HCT116 (cell line): ENCODE data around the gene DNASE1L3. TPM values are rescaled to one million over a fixed set of nuclear protein-coding genes. Genes with fewer than 3 reads are reported as not detected.

Source experiments
- ATAC-seq: fragments of 200-7000 bp; cut with Tn5 transposase; 2 replicates; pipeline ENCODE4 v1.9.1; 2020; ENCODE audit warnings: mild to moderate bottlenecking, moderate library complexity
- BruUV-seq: library from RNA; stranded (reverse); fragments of 400-500 nt; replicated peaks from 2 replicates; lab custom pipeline; 2021; lab: Mats Ljungman, UMichigan
- CTCF ChIA-PET: fragments of 300-600 bp; sonication (Branson Sonifier 250); formaldehyde crosslinking; loops from one replicate; lab custom pipeline; 2021; ENCODE audit warnings: antibody characterized with exemption; lab: Charles Lee
- POLR2A ChIA-PET: fragments of 300-600, 350-600 bp; sonication (Branson Sonifier 250); formaldehyde crosslinking; loops from one replicate; lab custom pipeline; 2021; ENCODE audit warnings: antibody characterized with exemption; lab: Charles Lee
- RAD21 ChIA-PET, 2 experiments: fragments of 300-600 bp; sonication (Branson Sonifier 250); formaldehyde crosslinking; loops; one replicate each; lab custom pipeline; 2023; ENCODE audit warnings: low total read pairs in 2 of 2; ENCODE audit not compliant: uncharacterized antibody in 2 of 2, unreplicated experiment in 2 of 2, low non-redundant PET in 1 of 2; lab: Charles Lee
- DNase-seq: peaks from one replicate; pipeline ENCODE4 v3.0.0-alpha.2; 2010; ENCODE audit warnings: low read depth, low spot score
- H2AFZ ChIP-seq: fragments of 200-600 bp; shearing (Covaris generic), sonication (generic); 2 replicates; pipeline ENCODE4 v1.6.1; 2017; ENCODE audit warnings: low read depth, mixed run types, mixed read lengths, antibody characterized with exemption, low read length; ENCODE audit not compliant: poor library complexity, severe bottlenecking
- H3K27ac ChIP-seq: 2 replicates; pipeline ENCODE4 v1.5.1; 2012; ENCODE audit warnings: low read depth, low read length
- H3K27me3 ChIP-seq: fragments of 200-600 bp; sonication (generic); 2 replicates; pipeline ENCODE4 v1.6.1; 2016; ENCODE audit warnings: mixed run types, low read length, mixed read lengths; ENCODE audit not compliant: insufficient read depth
- H3K36me3 ChIP-seq, 2 experiments: fragments of 200-500 bp in 1 of 2; fragments of 200-600 bp in 1 of 2; sonication (Bioruptor generic) in 1 of 2; sonication (generic) in 1 of 2; 2 replicates each; pipeline versions ENCODE4 v1.5.1 to v1.6.1; 2014 to 2016; ENCODE audit warnings: low read length in 2 of 2, inconsistent platforms in 1 of 2, mixed read lengths in 1 of 2, mixed run types in 1 of 2; ENCODE audit not compliant: insufficient read depth in 2 of 2, control insufficient read depth in 1 of 2
- H3K4me1 ChIP-seq, 2 experiments: fragments of 200-600 bp in 1 of 2; sonication (generic) in 1 of 2; 2 replicates each; pipeline versions ENCODE4 v1.5.1 to v1.6.1; 2012 to 2017; ENCODE audit warnings: low read length in 2 of 2, inconsistent platforms in 1 of 2, mild to moderate bottlenecking in 1 of 2, mixed read lengths in 1 of 2, mixed run types in 1 of 2, moderate library complexity in 1 of 2; ENCODE audit not compliant: insufficient read depth in 2 of 2, control insufficient read depth in 1 of 2
- H3K4me2 ChIP-seq: fragments of 200-600 bp; sonication (generic); 2 replicates; pipeline ENCODE4 v1.6.1; 2017; ENCODE audit warnings: mixed run types, low read length, mixed read lengths
- H3K4me3 ChIP-seq, 2 experiments: fragments of 200-600 bp in 1 of 2; sonication (generic) in 1 of 2; replicated peaks in 1 of 2; 2 replicates each; pipeline ENCODE4 v1.5.1; 2011 to 2016; ENCODE audit warnings: low read length in 2 of 2, control low read depth in 1 of 2, low read depth in 1 of 2, mild to moderate bottlenecking in 1 of 2, mixed read lengths in 1 of 2, mixed run types in 1 of 2
- H3K79me2 ChIP-seq: fragments of 200-600 bp; sonication (generic); 2 replicates; pipeline ENCODE4 v1.6.1; 2017; ENCODE audit warnings: mild to moderate bottlenecking, mixed run types, low read length, moderate library complexity, mixed read lengths; ENCODE audit not compliant: insufficient read depth
- H3K9ac ChIP-seq: fragments of 200-600 bp; sonication (generic); 2 replicates; pipeline ENCODE4 v1.6.1; 2016; ENCODE audit warnings: low read length, mixed read lengths
- H3K9me2 ChIP-seq: fragments of 200-600 bp; sonication (generic), shearing (Covaris generic); 2 replicates; pipeline ENCODE4 v1.6.1; 2017; ENCODE audit warnings: mixed run types, mild to moderate bottlenecking, moderate library complexity; ENCODE audit not compliant: insufficient read depth
- H3K9me3 ChIP-seq, 2 experiments: fragments of 200-500 bp in 1 of 2; fragments of 200-600 bp in 1 of 2; sonication (Bioruptor generic) in 1 of 2; sonication (generic) in 1 of 2; 2 replicates each; pipeline ENCODE4 v1.6.1; 2014 to 2017; ENCODE audit warnings: low read length in 2 of 2, mixed read lengths in 2 of 2, inconsistent platforms in 1 of 2, low read depth in 1 of 2, mild to moderate bottlenecking in 1 of 2, mixed run types in 1 of 2, moderate library complexity in 1 of 2; ENCODE audit not compliant: control insufficient read depth in 1 of 2, insufficient read depth in 1 of 2
- H4K20me1 ChIP-seq: fragments of 200-600 bp; sonication (generic), shearing (Covaris generic); 2 replicates; pipeline ENCODE4 v1.6.1; 2017; ENCODE audit warnings: mixed run types, mild to moderate bottlenecking, moderate library complexity; ENCODE audit not compliant: insufficient read depth
- ATF3 ChIP-seq: IDR thresholded peaks from 2 replicates; pipeline ENCODE4 v1.6.1; 2012
- CTCF ChIP-seq, 3 experiments: fragments of 200-600 bp in 1 of 3; sonication (generic) in 1 of 3; IDR thresholded peaks in 2 of 3; conservative IDR thresholded peaks in 1 of 3; 2 replicates each; pipeline ENCODE4 v1.5.1; 2012 to 2017; ENCODE audit warnings: low read depth in 2 of 3, low read length in 2 of 3, antibody characterized with exemption in 1 of 3, borderline replicate concordance in 1 of 3, control low read depth in 1 of 3, mild to moderate bottlenecking in 1 of 3, mixed read lengths in 1 of 3, mixed run types in 1 of 3, moderate library complexity in 1 of 3; ENCODE audit not compliant: insufficient read depth in 1 of 3
- EGR1 ChIP-seq: IDR thresholded peaks from 2 replicates; pipeline ENCODE4 v1.6.1; 2012; ENCODE audit warnings: low read depth
- ELF1 ChIP-seq: IDR thresholded peaks from 2 replicates; pipeline ENCODE4 v1.6.1; 2012; ENCODE audit warnings: low read depth, borderline replicate concordance
- EZH2 ChIP-seq: fragments of 200-600 bp; sonication (generic); IDR thresholded peaks from 2 replicates; pipeline ENCODE4 v1.6.1; 2017; ENCODE audit warnings: antibody characterized with exemption, mixed run types
- EZH2phosphoT487 ChIP-seq: fragments of 200-600 bp; IDR thresholded peaks from 2 replicates; pipeline ENCODE4 v1.6.1; 2018; ENCODE audit warnings: antibody characterized with exemption, borderline replicate concordance
- FOSL1 ChIP-seq: IDR thresholded peaks from 2 replicates; pipeline ENCODE4 v1.6.1; 2012; ENCODE audit warnings: low read depth
- JUND ChIP-seq: IDR thresholded peaks from 2 replicates; pipeline ENCODE4 v1.6.1; 2012
- MAX ChIP-seq: IDR thresholded peaks from 2 replicates; pipeline ENCODE4 v1.6.1; 2012
- POLR2A ChIP-seq: IDR thresholded peaks from 2 replicates; pipeline ENCODE4 v1.7.0; 2011; ENCODE audit warnings: borderline replicate concordance; ENCODE audit not compliant: insufficient read depth, insufficient read length; ENCODE audit errors: extremely low read depth
- POLR2AphosphoS5 ChIP-seq: IDR thresholded peaks from 2 replicates; pipeline ENCODE4 v1.6.1; 2011; ENCODE audit warnings: mild to moderate bottlenecking, low read depth, low read length, moderate library complexity
- RAD21 ChIP-seq: IDR thresholded peaks from 2 replicates; pipeline ENCODE4 v1.6.1; 2012; ENCODE audit warnings: low read depth, mild to moderate bottlenecking
- SIN3A ChIP-seq: IDR thresholded peaks from 2 replicates; pipeline ENCODE4 v1.6.1; 2012; ENCODE audit warnings: low read depth
- SP1 ChIP-seq: IDR thresholded peaks from 2 replicates; pipeline ENCODE4 v1.6.1; 2012; ENCODE audit warnings: low read depth
- SRF ChIP-seq: IDR thresholded peaks from 2 replicates; pipeline ENCODE4 v1.6.1; 2012; ENCODE audit warnings: low read depth
- TCF7L2 ChIP-seq: IDR thresholded peaks from 2 replicates; pipeline ENCODE4 v1.7.0; 2011; ENCODE audit warnings: borderline replicate concordance, inconsistent platforms; ENCODE audit not compliant: insufficient read depth, insufficient read length; ENCODE audit errors: extremely low read depth
- YY1 ChIP-seq: IDR thresholded peaks from 2 replicates; pipeline ENCODE4 v1.6.1; 2011; ENCODE audit warnings: low read length, low read depth, moderate library complexity, mild to moderate bottlenecking; ENCODE audit not compliant: insufficient replicate concordance; ENCODE audit errors: extremely low read depth
- ZNF274 ChIP-seq: fragments of 200-500 bp; sonication (Bioruptor generic); IDR thresholded peaks from 2 replicates; pipeline ENCODE4 v1.6.1; 2014; ENCODE audit warnings: mild to moderate bottlenecking, low read depth, low read length, inconsistent platforms
- intact Hi-C: fragments of 100-400 bp; cut with micrococcal nuclease; formaldehyde crosslinking; loops from 2 replicates; pipeline ENCODE4 v1.10.0; 2022
- total RNA-seq: library from RNA; stranded (reverse); gene quantifications from one replicate; pipeline ENCODE4 v1.2.1, GENCODE V29; 2021; ENCODE audit not compliant: unreplicated experiment

DNASE1L3 gene
- total RNA-seq, 1 experiment from 2014 or later, result not detected

GRCh38 chr3:58171126-58171525 lies 39.6 kb downstream of the DNASE1L3 start:
- no peak overlapping the region for H3K4me3 ChIP-seq
- ATAC-seq (no peak), DNase-seq (no peak)
- no peaks in the 10 kb centered on the region for H3K79me2 ChIP-seq
- no peak overlapping the region for H2AFZ ChIP-seq
- peaks cover 6 to 21% of the 10 kb centered on the region in 2 experiments; a peak in 3 of 4 replicates for H3K4me1 ChIP-seq
- POLR2A ChIA-PET, result no interaction called here
- no peaks in the 10 kb centered on the region for H3K27me3 ChIP-seq
- BruUV-seq, result no TSS peak
- H3K4me2 ChIP-seq, result no peak overlapping the region
- TF ChIP-seq YY1 (no peak), MAX (no peak), EGR1 (no peak), ELF1 (no peak), SP1 (no peak), SRF (no peak), EZH2phosphoT487 (no peak), ATF3 (no peak), POLR2AphosphoS5 (no peak), SIN3A (no peak), POLR2A (no peak), FOSL1 (no peak)
- TF ChIP-seq, all 23 proteins: peak for 0
- H3K27ac ChIP-seq, result no peak overlapping the region
- H3K9ac ChIP-seq, result no peak overlapping the region
- H4K20me1 ChIP-seq, result no peaks in the 10 kb centered on the region
- CTCF ChIA-PET, result no interaction called here
- H3K9me2 ChIP-seq, result no peaks in the 10 kb centered on the region
- RAD21 ChIA-PET, result no interaction called here
- intact Hi-C loops, result no loop called here
- no peaks in the 10 kb centered on the region for H3K9me3 ChIP-seq
- H3K36me3 ChIP-seq, result peaks cover 0 to 14% of the 10 kb centered on the region in 2 experiments; a peak in 3 of 4 replicates

GRCh38 chr3:58170376-58170775 lies 40.4 kb downstream of the DNASE1L3 start:
- Histone ChIP-seq H3K9me2 (no peaks in the 10 kb centered on the region), H3K79me2 (no peaks in the 10 kb centered on the region), H3K9me3 (no peaks in the 10 kb centered on the region), H3K4me2 (no peak overlapping the region), H3K9ac (no peak overlapping the region), H4K20me1 (no peaks in the 10 kb centered on the region), H3K27ac (no peak overlapping the region), H3K4me1 (peaks cover 10 to 21% of the 10 kb centered on the region in 2 experiments; a peak in 3 of 4 replicates), H2AFZ (no peak overlapping the region), H3K4me3 (no peak overlapping the region), H3K27me3 (no peaks in the 10 kb centered on the region), H3K36me3 (peaks cover 0 to 14% of the 10 kb centered on the region in 2 experiments; a peak in 3 of 4 replicates)
- intact Hi-C loops, result no loop called here
- CTCF ChIA-PET, result no interaction called here
- RAD21 ChIA-PET, result no interaction called here
- no peak for DNase-seq
- no TSS peak for BruUV-seq
- POLR2A ChIA-PET, result no interaction called here
- ATAC-seq, result no peak
- TF ChIP-seq ELF1 (no peak), EZH2phosphoT487 (no peak), TCF7L2 (no peak), EZH2 (no peak), JUND (no peak), CTCF (IDR thresholded peaks at IDR 0.05 in 2 of 3, conservative IDR thresholded peaks at IDR 0.05 in 1 of 3; ENCODE audit: borderline replicate concordance in 1 of 3, insufficient read depth in 1 of 3, low read depth in 2 of 3, low read length in 2 of 3) (no peak), RAD21 (no peak), ZNF274 (no peak), ATF3 (no peak)
